LNCAP (cell line): ENCODE results near the gene ST6GALNAC3.

Source experiments
- TF ChIP-seq, protein P1 (sequence below): fragments of 450-650 bp; IDR thresholded peaks from 2 replicates; pipeline ENCODE4 v1.5.1; 2017; ENCODE audit warnings: mild to moderate bottlenecking

Gene ST6GALNAC3

DNA sequence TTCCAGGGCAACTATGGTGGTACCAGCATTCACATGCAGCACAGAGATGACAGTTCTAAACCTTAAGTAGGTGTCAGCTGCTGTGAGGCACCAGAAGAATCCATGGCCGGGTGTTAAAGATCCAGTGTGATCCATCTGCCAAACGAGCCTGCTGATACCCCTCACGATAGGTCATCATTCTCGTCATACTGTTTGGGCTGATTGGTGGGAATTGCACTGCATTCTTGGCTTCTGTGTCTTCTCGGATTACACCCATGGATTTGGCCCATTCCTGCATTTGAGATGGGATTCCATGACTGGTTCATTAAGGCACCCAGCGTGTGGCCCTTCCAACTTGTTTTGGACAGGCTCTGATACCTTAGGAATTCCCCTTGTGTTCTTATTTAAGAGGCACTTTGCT, 55.2 kb downstream of the ST6GALNAC3 start:
- TF ChIP-seq, protein P1, sequence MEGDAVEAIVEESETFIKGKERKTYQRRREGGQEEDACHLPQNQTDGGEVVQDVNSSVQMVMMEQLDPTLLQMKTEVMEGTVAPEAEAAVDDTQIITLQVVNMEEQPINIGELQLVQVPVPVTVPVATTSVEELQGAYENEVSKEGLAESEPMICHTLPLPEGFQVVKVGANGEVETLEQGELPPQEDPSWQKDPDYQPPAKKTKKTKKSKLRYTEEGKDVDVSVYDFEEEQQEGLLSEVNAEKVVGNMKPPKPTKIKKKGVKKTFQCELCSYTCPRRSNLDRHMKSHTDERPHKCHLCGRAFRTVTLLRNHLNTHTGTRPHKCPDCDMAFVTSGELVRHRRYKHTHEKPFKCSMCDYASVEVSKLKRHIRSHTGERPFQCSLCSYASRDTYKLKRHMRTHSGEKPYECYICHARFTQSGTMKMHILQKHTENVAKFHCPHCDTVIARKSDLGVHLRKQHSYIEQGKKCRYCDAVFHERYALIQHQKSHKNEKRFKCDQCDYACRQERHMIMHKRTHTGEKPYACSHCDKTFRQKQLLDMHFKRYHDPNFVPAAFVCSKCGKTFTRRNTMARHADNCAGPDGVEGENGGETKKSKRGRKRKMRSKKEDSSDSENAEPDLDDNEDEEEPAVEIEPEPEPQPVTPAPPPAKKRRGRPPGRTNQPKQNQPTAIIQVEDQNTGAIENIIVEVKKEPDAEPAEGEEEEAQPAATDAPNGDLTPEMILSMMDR = no peak

- TF ChIP-seq, protein P1 = no peak
These were observed 56.4 kb downstream of the ST6GALNAC3 start for GRCh38 chr1:76130992-76131391.

DNA sequence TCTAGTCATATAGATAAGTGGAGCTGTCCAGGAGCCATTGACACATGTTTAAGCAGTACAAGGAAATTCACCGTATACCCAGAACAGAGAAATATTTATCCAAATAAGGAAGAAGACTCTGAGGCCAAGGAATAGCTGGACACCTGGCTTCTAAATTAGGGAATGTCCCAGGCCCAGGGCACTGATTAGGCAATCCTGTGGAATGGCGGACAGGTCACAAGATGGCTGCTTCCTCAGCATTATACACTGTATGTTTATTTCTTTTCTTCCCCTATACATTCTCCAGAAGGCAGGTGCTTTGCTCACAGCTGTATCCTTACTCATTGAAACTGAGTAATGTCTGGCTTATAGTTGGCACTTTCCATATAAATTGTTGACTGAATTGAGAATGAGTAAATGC, 59.4 kb downstream of the ST6GALNAC3 start:
- TF ChIP-seq, protein P1 = no peak

GRCh38 chr1:76135835-76136234, 61.3 kb downstream of the ST6GALNAC3 start:
- TF ChIP-seq, protein P1 = no peak

GRCh38 chr1:76136894-76137293, 62.3 kb downstream of the ST6GALNAC3 start:
- TF ChIP-seq, protein P1 = no peak

DNA sequence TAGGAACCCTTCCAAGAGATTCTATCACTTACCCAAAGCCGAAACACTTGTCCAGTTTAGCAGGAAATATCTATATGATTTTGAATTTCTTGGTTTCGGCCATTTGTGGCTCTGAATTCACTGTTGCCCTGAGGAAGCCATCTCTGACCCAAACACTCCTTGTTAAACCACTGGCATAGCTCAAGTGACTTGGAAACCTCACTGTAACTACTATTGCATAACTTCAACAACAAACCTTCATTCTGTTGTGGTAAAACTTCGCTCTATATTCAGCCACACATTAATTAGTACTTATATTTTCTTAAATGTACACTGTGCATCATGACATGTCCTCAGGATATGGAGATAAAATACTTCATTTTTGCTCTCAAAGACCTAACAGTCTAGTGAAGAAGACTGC, 63.2 kb downstream of the ST6GALNAC3 start:
- TF ChIP-seq, protein P1 = no peak

- TF ChIP-seq, protein P1 = no peak
These were observed 63.7 kb downstream of the ST6GALNAC3 start for GRCh38 chr1:76138217-76138616.

DNA sequence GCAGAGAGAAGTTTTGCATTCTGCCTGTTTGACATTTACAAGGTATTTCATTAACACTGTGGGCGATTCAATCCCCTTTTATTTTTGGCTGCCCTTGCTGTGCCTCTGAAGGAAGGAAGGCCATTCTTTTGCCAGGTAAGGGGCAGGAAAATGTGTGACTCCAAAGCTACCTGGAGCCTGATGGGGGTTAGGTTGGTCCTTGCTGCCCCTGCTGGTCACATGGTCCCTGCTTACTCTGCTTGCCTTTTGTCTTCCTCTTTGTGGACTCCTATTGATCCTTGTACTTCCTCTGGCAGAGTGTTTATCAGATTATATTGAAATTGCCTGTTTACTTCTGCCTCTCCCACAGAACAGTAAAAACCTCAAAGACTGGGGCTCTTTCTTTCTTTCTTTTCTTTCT, 65.7 kb downstream of the ST6GALNAC3 start:
- TF ChIP-seq, protein P1 = no peak
